HG03571 (cell line): ENCODE measurements around the gene VEZT.
"Not testable (repeated sequence)": the region's sequence is repeated elsewhere in the genome, so short reads cannot be mapped to it uniquely, and the experiment has no call there.

ENCODE experiments used
- ATAC-seq: cut with Tn5 transposase; IDR thresholded peaks from one replicate; pipeline ENCODE4 v1.9.1; 2021; ENCODE audit not compliant: unreplicated experiment

The VEZT gene

DNA sequence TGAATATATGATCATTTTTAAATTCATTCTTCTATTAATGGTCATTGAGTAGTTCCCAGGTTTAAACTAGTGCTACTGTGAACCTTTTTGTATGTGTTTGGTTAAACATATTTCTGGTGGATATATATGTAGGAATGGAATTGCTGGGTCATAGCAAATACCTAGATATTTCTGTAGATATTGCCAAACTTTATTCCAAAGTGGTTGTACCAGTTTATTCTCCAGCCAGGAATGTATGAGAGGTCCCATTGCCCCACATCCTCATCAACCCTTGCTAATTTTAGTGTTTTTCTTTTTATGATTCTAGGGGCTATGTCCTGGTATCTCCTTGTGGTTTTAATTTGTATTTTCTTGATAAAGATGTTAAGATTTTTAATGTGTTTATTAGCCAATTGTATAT lies 3.1 kb downstream of the VEZT start:
- ATAC-seq: no peak

DNA sequence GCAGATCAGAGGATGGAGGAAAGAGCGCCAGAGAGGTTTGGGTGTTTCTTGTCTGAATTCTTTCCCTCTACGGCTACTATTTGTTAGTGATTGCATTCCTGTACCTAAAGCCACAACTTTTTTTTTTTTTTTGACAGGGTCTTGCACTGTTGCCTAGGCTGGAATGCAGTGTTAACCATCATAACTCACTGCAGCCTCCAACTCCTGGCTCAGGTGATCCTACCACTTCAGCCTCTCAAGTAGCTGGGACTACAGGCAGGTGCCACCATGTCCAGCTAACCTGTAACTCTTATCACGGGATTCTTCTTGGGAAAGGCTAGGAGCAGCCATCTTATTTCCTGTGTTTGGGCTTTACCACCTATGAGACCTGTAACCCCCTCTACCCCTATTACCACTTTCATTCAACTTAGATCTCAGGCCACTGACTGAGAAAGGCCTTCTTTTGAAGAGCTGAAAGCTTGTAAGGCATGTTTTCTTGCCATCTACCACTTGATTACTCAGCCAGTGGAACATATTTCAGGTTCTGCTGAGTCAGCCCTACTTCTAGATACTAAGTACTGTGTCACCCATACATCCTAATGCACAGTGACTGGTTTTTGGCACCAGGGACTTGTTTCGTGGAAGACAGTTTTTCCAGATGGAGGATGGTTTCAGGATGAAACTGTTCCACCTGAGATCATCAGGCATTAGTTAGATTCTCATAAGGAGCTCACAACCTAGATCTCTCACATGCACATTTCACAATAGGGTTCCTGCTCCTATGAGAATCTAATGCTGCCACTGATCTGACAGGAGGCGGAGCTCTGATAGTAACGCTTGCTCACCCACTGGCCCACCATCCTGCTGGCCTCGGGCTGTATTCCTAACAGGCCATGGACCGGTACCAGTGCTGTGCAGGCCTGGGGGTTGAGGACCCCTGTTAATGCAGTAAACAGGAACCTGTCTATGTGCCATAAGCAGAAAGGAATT lies 6.9 kb downstream of the VEZT start:
- ATAC-seq: no peak

DNA sequence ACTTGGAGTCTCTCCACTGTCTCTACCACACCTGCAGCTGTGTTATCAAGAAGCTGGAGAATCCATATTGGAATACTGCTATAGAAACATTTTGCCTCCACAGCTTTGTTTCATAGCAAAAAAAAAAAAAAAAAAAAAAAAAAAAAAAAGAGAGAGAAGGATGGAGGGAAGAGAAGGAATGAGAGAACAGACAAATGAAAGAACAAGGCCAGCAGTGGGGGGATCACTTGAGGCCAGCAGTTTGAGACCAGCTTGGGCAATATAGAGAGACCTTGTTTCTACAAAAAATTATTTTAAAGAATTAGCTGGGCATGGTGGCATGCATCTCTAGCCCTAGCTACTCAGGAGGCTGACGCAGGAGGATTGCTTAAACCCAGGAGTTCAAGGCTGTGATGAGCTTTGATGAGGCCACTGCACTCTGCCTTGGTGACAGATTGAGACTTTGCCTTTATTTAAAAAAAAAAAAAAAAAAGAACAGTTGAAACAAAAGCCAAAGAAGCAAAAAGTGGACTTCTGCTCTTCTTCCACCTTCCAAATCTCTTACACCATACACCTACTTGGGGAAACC lies 8.1 kb downstream of the VEZT start:
- ATAC-seq: no peak

DNA sequence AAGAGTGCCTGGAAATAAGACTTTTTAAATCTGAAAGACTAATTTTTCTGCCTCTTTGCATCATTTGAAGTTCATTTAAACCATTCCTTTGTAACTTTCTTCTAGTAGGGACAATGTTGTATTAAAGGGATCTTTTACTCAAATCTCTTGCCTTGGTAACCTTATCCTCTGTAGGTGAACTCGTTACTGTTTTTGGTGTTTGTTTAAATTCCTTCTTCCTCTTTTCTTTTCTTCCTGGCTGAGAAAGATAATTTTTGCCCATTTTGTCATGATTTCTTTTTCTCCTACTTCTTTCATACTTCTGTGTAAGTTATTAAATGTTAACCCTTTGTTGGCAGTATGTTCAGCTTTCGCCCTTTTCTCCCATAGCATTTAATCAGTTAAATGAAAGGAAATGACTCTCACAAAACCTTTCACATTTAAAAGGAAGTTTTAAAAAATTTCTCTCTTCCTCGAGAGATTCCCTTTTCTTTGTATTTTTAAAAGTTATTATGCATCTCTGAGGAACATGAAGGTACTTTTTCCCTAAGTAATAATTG lies 10.3 kb downstream of the VEZT start:
- ATAC-seq: no peak

DNA sequence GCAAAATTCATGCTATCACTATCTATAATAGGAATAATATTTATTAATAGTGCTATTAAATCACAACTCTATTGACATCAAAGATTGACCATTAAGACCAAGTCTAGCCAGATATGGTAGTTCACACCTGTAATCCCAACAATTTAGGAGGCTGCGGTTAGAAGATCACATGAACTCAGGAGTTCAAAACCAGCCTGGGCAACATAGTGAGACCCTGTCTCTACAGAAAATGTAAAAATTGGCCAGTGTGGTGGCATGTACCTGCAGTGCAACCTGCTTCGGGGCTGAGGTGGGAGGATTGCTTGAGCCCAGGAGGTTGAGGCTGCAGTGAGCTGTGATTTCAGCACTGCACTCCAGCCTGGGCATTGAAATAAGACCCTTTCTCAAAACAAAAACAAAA lies 11.0 kb downstream of the VEZT start:
- no peak for ATAC-seq

DNA sequence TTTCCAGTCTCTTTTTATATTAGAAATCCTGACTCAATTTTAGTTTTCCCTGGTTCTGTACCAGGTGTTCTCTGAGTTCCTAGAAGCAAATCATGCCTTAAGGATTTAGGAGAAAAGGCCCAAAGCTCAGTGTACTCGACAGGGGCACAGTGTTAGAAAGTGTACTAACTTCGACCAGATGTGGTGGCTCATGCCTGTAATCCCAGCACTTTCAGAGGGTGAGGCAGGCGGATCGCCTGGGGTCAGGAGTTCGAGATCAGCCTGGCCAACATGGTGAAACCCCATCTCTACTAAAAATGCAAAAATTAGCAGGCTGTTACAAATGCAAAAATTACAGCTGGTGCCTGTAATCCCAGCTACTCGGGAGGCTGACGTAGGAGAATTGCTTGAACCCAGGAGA lies 12.0 kb downstream of the VEZT start:
- no peak for ATAC-seq

DNA sequence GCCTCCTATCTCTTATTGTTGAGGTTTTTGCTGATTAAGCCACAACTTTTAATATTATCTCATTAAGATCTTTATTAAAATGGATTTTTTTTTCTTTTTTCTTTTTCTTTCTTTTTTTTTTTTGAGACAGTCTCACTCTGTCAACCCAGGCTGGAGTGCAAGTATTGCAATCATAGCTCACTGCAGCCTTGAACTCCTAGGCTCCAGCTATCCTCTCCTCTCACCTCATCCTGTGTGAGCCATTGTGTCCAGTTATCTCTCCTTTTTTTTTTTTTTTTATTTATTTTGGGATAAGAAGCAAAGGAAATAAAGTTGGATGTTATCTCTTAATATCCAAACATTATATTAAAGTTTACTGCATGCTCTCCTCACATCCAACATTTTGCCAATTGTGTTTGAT lies 12.7 kb downstream of the VEZT start:
- ATAC-seq: no peak

DNA sequence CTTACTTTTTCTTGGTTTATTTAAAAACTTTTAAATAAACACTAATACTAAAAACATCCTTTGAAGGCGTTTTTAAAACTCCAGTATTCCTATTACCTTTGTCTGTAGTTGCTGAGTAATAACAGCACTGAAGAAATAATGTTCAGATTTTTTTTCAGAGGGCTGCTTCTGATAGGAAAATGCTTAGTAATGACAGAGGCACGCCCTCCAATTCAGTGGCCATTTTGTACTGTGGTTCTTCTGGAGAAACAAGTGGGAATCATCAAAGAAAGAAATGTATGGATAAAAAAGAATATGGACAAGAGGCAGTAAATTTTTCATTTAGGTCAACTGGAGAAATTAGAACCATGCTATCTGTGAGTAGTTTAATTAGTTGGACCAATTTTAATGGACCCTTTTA lies 13.6 kb downstream of the VEZT start:
- no peak for ATAC-seq

DNA sequence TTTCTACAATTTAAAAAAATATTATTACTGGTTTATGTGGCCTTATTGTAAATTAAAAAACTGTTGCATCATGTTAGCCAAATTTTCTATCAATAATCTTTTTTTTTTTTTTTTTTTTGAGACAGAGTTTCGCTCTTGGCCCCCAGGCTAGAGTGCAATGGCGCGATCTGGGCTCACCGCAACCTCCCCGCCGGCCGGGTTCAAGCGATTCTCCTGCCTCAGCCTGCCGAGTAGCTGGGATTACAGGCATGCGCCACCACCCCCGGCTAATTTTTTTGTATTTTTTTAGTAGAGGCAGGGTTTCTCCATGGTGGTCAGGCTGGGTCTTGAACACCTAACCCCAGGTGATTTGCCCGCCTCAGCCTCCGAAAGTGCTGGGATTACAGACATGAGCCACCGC lies 16.6 kb downstream of the VEZT start:
- not testable (repeated sequence) for ATAC-seq

DNA sequence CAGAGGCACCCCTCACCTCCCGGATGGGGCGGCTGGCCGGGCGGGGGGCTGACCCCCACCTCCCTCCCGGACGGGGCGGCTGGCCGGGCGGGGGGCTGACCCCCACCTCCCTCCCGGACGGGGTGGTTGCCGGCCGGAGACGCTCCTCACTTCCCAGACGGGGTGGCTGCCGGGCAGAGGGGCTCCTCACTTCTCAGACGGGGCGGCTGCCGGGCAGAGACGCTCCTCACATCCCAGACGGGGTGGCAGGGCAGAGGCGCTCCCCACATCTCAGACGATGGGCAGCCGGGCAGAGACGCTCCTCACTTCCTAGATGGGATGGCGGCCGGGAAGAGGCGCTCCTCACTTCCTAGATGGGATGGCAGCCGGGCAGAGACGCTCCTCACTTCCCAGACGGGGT lies 18.0 kb downstream of the VEZT start:
- ATAC-seq: not testable (repeated sequence)

DNA sequence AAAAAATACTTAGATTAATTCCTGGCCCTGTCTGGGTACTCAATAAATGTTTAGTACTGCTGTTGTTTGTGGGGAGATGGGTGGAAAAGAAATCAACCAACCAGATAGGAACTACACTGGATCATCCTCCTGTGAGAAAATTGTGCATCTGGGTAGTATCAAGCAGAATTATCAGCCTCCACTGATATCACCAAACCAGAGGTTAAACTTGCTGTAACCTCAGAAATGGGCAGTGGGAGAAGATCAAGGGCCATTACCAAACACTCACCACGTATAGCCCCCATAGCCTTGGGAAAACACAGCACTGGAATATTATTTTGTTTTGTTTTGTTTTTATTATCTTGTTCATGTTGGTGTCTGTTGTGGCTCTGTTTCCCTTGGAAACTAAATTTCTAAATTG lies 19.7 kb downstream of the VEZT start:
- ATAC-seq: no peak

DNA sequence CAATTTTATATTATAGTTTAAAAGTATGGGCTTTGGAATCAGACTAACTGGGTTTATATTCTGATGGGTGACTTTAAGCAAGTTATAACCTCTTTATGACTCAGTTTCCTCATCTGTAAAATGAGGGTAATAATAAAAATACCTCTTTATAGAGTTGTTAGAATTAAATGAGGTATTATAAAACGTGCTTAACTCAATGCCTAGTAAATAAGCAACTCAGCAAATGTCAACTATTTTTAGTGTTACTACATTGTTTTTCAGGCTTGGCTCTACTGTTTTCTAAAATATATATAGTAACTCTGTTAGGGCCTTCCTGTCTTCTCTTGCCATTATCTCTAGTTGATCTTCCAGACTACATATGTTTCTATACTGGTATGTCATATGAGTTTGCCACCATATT lies 20.5 kb downstream of the VEZT start:
- no peak for ATAC-seq

DNA sequence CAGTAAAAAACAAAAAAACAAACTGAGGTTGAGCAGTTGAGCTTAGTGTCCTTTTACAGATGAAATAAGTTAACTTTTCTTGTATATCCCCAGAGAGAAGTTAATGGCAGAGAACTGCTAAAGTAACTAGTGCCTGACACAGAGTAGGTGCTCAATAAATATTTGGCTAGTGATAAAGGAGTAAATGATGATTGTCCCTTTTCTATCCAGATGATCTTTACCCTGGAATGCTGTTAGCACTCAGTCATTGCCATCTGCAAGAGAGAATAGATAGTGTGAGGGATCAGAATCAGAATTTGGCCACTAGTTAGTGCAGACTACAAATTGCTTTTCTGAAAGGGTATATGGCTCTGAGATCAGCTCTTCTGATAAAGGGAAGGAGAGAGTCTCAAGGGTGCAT lies 21.6 kb downstream of the VEZT start:
- no peak for ATAC-seq

DNA sequence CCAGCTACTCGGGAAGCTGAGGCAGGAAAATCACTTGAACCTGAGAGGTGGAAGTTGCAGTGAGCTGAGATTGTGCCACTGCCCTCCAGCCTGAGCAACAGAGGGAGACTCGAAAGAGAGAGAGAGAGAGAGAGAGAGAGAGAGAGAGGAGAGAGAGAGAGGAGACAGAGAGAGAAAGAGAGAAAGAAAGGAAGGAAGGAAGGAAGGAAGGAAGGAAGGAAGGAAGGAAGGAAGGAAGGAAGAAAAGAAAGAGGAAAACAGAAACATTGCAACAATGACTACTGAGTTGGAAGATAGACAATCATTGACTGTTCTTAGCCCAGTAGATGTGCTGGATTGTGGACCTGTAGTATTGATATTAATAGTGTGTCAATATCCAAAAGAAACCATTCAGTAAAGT lies 22.2 kb downstream of the VEZT start:
- ATAC-seq: not testable (repeated sequence)

DNA sequence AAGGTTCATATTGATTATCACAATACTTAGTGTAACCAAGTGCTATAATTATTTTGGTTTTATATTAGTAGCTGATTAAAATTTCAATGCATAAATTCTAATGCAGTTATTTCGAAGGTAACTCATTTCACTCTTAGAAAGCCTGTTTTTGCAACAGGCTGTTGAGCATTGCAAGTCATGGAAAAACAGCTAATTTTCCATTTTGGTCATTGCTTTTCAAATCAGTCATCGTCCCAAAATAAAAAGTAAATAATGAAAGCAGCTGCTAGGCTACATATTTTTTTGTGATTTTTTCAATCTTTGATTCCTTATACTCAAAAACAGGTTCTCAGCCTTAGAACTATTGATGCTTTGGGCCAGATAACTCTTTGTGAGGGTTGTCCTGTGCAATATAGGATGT lies 22.9 kb downstream of the VEZT start:
- ATAC-seq: no peak

DNA sequence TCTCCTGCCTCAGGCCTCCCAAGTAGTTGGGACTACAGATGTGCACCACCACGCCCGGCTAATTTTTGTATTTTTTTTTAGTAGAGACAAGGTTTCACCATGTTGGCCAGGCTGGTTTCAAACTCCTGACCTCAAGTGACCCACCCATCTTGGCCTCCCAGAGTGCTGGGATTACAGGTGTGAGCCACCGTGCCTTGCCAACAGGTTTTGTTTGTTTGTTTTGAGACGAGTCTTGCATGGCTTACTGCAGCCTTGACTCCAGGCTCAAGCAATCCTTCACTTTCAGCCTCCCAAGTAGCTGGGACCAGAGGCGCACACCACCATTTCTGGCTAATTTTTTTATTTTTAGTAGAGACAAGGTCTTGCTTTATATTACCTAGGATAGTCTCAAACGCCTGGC lies 23.5 kb downstream of the VEZT start:
- not testable (repeated sequence) for ATAC-seq

DNA sequence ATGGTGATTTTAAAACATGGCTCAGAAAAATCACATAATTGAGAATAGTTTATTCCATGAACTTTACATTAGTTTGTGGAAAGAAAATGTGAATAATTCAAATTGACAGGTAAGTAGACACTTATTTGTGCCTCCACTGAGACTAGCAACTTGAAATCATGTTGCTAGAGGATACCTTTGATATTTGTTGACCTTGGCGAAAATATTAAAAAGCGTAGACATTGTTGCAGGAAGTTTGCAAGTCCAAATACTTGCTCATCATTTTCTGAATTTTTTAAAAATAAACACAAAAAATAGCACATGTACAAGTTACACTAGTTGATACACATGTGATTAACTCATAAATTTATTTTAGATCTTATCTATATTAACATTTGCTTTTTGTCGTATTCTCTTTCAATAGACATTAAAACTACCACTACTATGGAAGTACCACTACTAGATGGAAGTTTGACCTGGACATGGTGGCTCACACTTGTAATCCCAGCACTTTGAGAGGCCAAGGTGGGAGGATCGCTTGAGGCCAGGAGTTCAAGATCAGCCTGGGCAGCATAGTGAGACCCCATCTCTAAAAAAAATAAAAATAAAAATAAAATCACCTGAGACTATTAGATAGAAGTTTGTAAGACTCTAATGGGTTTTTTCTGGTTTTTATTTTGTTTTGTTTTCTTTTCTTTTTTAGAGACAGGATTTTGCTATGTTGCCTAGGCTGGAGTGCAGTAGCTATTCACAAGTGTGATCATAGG lies 24.3 kb downstream of the VEZT start:
- ATAC-seq: no peak

DNA sequence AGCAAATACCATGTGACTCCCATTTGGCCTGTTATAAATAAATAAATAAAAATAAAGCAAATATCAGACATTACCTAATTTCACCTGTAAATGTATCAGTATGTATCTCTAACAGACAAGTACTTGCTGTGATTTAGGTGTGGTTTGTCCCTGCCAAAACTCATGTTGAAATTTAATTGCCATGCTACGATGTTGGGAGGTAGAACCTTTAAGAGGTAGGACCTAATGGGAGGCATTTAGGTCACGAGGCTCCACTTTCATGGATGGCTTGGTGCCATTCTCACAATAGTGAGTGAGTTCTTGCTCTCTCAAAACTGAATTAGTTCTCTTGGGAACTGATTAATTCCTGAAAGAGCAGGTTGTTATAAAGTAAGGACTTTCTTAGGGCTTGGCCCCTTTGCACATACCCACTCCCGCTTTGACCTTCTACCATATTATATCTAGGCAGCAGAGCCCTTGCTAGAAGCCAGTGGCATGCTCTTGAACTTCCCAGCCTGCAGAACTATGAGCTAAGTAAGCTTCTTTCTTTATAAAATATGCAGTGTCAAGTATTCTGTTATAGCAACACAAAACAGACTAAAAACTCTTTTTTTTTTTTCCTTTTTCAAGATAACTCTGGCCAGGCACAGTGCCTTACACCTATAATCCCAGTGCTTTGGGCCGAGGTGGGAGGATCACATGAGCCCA lies 26.0 kb downstream of the VEZT start:
- no peak for ATAC-seq

DNA sequence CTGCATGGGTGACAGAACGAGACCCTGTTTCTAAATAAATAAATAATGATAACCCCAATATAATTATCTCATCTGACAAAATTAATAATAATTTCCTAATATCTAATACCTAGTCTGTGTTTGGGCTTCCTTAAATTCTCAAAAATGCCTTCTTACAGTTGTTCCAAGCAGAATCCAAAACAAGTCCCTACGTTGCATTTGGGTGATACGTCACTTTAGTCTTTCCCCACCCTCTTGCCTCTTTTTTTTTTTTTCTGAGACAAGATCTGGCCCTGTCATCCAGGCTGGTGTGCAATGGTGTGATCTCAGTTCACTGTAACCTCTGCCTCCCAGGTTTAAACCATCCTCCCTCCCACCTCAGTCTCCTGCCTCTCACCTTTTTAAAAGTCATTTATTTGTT lies 26.7 kb downstream of the VEZT start:
- no peak for ATAC-seq

DNA sequence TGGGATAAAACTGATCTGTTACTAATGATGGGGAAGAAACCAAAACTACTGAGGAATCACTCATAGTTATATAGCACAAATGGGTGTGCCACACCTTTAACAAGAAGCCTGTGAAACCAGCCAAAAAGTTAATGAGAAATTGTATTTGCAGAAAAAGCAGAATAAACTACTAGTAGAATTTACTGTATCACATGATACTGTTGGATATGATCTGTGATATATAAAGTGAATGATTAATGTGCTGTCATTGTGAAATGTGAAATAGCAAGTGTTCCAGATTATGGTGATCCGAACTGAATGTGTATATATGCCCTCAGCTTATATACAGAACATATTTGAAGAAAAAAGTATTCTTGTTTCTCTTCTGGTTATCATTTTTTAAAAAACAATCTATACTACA lies 30.5 kb downstream of the VEZT start:
- ATAC-seq: no peak
